ENCODE results near the gene RBM24.
"Not testable (repeated sequence)": the region's sequence is repeated elsewhere in the genome, so short reads cannot be mapped to it uniquely, and the experiment has no call there.

RBM24 gene

DNA sequence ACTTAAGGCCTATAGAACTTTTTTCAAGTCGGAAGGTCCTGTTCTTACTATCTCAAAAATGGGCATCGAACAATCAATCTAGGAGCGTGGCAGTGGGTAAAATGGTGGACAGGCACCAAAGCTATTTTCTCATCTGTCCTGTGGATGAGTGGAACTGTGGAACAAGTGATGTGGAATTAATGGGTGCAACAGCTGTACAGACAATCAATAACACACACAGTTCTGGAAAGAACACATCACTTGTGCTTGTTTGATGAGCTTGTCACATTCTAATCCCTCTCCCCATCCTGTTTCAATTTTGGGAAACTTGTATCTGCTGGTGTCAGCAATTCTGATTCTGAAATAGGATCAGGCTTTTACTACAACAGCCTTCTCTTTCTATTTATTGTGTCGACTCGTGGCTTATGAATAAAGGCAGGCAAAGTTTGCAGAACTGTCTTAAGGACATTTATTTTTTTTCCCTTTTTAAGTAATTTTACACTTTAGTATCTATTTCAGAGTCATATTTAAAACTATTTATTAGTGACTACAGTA lies 11.5 kb downstream of the RBM24 start:
- no peak for DNase-seq

DNA sequence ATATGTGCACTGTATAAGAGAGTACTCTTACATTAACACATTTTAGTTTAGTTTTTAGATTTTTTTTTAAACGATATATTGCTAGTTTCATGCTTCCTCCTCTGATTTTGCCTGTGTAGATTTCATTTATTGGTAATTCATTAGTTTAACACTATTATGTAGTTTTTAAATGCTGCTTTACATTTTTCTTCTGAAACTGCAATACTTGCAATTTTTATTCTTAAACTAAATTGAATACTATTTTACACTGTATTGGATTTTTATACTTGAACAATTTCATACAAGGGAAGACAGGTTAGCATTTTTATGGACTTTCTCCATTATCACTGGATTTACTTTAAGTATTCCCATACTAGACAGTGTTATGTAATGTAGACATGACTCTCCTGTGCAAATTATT lies 12.2 kb downstream of the RBM24 start:
- DNase-seq, result no peak

- DNase-seq, result no peak
These were observed 16.3 kb downstream of the RBM24 start for GRCh38 chr6:17297271-17298080.

- no peak for DNase-seq
These were observed 17.1 kb downstream of the RBM24 start for GRCh38 chr6:17298257-17298656.

DNA sequence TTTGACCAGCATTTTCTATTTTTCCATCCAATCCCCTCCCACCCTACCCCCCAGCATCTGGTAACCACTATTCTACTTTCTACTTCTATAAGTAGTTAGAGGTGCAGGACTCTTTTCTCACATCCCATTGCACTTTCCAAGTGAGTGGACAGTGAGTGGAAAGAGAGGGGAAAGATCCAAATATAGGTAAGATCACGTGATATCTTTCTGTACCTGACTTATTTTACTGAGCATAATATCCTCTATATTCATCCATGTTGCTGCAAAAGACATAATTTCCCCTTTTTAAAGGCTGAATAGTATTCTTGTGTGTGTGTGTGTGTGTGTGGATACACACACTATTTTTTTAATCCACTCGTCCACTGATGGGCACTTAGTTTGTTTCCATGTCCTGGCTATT lies 18.1 kb downstream of the RBM24 start:
- no peak for DNase-seq

- DNase-seq, result no peak
These were observed 18.6 kb downstream of the RBM24 start for GRCh38 chr6:17299750-17300149.

- DNase-seq, result no peak
These were observed 19.5 kb downstream of the RBM24 start for GRCh38 chr6:17300637-17301036.

- DNase-seq, result no peak
These were observed 22.3 kb downstream of the RBM24 start for GRCh38 chr6:17303444-17303843.

- no peak for DNase-seq
These were observed 24.2 kb downstream of the RBM24 start for GRCh38 chr6:17305219-17306001.

- no peak for DNase-seq
These were observed 30.6 kb downstream of the RBM24 start for GRCh38 chr6:17311595-17312311.

DNA sequence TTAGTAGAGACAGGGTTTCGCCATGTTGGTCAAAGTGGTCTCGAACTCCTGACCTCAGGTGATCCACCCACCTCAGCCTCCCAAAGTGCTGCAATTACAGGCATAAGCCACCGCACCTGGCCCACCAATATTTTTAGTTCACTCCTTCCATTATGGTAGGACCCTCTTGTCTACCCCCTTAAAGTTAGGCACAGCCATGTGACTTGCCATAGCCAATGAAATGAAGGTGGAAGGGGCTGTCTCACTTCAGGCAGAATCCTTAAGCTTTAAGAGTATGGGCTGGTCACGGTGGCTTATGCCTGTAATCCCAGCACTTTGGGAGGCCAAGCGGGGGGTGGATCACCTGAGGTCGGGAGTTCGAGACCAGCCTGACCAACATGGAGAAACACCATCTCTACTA lies 32.1 kb downstream of the RBM24 start:
- not testable (repeated sequence) for DNase-seq

- no peak for DNase-seq
These were observed 32.8 kb downstream of the RBM24 start for GRCh38 chr6:17313971-17314370.

DNA sequence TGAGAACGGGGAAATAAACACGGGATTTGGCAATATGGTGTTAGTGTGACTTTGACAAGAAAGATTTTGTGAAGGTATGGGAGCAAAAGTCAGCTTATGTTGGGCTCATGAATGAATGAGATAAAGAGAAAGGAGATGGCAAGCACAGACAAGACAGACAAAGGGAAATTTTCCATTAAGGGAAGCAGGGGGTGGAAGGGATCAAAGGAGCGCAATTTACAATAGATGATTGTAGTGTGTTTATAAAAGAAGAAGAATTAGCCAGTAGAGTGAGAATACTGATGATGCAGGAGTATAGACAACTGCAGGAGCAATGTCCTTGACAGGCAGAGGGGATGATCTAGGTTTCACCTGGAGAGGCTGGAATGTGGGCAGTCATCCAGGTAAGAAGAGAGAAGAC lies 34.1 kb downstream of the RBM24 start:
- no peak for DNase-seq

DNA sequence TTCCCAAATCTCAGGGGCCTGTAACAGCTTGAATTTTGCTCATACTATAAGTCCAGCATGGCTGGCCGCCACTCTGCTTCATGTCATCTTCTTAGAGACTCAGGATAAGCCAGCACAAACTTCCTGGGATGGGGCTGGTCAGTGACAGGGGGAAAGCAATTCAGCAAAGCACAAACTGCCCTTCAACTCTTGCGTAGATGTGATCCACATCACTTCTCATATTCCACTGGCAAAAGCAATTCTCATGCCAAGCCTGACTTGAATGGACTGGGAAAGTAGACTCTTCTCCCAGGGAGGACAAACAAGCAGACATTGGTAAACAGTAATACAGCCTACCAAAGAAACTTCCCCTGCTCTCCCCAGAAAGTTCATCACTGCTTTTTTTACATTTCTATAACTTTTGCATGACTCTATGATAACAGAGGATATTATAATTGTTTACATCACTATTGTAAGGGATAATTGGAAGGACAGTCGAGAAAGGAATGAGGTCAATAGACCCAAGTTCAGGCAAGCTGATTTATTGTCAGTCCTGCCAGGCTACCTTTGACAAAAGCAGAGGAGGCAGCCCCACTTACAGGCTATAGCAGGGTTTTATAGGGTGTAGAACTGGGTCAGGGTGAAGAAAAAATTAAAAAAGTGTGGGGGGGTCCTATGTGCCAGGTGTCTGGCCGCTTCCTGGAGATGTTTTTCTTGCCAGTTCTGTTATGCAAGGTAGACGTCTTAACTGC lies 37.4 kb downstream of the RBM24 start:
- no peak for DNase-seq

- not testable (repeated sequence) for DNase-seq
These were observed 39.1 kb downstream of the RBM24 start for GRCh38 chr6:17320266-17320665.

DNA sequence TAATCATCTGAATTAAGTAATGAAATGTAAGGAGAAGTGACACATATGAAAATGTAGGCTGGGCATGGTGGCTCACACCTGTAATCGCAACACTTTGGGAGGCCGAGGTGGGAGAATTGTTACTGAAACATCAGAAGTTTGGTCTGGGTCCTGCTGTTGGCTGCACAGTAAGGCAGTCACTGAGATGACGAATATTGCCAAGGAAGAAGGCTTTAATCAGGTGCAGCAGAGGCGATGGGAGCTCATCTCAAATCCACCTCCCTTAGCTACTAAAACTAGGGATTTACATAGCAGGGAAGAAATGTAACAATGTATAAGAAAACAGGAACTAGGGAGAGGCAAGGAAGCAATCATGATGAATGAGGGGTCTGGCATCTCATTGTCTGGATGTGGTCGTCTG lies 50.1 kb downstream of the RBM24 start:
- no peak for DNase-seq

GRCh38 chr6:17334265-17334664 lies 53.1 kb downstream of the RBM24 start:
- no peak for DNase-seq

DNA sequence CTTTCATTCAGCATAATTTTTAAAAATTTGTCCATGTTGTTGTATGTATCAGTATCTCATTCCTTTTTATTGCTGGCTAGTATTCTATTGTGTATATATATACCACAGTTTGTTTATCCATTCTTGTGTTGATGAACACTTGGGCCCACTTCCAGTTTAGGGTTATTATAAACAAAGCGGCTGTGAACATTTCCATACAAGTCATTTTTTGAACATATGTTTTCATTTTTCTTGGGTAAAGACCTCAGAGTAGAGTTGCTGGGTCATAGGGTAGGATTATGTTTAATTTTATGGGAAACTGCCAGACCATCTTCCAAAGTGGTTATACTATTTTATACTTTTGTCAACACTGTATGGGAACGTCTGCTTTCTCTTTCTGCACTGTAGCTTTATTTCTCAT lies 55.3 kb downstream of the RBM24 start:
- DNase-seq, result no peak

DNA sequence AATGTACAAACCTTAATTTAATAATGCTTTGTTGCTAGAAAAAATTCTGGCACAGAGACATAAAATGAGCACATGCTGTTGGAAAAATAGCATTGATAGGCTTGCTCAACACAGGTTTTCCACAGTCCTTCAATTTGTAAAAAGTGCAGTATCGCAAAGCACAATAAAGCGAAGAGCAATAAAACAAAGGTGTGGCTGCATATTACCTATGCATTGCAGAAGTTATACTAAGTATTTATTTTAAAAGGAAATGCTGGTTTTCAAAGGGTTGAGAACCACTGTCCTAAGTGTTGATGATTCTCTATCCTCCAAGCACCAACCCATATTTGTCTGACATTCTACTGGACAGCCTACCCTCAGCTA lies 58.1 kb downstream of the RBM24 start:
- no peak for DNase-seq

GRCh38 chr6:17341117-17341805 lies 60.1 kb downstream of the RBM24 start:
- no peak for DNase-seq

DNA sequence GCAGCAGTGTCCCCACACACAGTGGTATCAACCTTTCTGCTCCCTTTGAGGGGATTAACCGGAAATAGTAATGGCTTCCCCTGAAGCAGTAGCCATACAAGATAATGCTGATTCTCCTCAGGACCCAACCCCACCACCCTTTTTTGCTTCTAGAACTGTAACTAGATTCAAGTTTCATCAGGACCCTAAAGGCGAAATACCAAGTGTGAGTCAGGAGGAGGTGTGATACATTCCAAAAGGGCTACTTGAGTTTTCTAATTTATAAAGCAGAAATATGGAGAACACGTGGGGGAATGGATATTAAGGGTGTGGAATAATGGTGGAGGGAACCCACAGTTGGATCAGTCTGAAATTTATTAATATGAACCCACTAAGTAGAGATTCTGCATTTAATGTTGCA lies 60.7 kb downstream of the RBM24 start:
- DNase-seq, result no peak

DNA sequence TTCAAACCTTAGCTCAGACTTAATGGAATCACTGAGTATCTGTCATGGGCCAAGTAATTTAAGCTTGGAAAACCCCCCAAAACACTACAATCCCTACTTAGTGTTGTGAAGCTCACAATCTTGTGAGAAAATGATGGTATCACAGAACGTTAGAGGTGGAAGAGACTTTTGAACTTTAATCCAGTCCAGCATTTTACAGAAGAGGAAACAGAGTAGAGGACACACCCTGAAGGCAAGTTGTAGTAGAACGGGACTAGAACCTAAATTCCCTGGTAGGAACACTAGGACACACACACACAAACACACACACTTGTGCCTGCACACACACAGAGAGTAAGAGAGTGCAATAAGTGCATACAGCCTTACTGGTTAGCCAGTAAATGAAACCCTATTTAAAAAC lies 62.1 kb downstream of the RBM24 start:
- no peak for DNase-seq

All from central memory CD4-positive, alpha-beta T cell (primary cell).